ENCODE results near the gene CREB3L2.
"Not testable (repeated sequence)": the region's sequence is repeated elsewhere in the genome, so short reads cannot be mapped to it uniquely, and the experiment has no call there.

CREB3L2 gene, protein sequence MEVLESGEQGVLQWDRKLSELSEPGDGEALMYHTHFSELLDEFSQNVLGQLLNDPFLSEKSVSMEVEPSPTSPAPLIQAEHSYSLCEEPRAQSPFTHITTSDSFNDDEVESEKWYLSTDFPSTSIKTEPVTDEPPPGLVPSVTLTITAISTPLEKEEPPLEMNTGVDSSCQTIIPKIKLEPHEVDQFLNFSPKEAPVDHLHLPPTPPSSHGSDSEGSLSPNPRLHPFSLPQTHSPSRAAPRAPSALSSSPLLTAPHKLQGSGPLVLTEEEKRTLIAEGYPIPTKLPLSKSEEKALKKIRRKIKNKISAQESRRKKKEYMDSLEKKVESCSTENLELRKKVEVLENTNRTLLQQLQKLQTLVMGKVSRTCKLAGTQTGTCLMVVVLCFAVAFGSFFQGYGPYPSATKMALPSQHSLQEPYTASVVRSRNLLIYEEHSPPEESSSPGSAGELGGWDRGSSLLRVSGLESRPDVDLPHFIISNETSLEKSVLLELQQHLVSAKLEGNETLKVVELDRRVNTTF

GRCh38 chr7:138001529-138002095 lies at the start of gene CREB3L2:
CREB3L2 (minus strand) TSS chr7:138002086; CDS start chr7:138001705, 381 bp downstream.
- no peak for DNase-seq

DNA sequence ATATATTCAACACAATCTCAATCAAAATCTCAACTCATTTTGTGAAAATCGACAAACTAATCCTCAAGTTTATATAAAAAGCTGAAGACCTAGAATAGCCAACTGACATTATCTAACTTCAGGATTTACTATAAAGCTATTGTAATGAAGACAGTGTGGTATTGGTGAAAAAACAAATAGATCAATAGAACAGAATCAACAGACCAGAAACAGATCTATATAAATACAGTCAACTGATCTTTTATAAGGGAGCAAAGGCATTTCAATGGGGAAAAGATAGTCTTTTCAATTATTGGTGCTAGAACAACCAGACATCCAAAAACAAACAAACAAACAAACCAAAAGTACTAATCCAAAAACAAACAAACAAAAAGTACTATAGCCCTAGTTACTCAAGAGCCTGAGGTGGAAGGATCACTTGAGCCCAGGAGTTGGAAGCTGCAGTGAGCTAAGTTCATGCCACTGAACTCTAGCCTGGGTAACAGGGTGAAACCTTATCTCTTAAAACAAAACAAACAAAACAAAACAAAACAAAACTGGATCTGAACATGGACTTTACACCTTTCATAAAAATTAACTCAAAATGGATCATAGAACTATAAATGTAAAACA lies 47.7 kb upstream of the CREB3L2 start:
- no peak for DNase-seq

GRCh38 chr7:138047907-138048306 lies 46.0 kb upstream of the CREB3L2 start:
- DNase-seq, result no peak

GRCh38 chr7:138044897-138045296 lies 43.0 kb upstream of the CREB3L2 start:
- no peak for DNase-seq

- not testable (repeated sequence) for DNase-seq
These were observed 38.2 kb upstream of the CREB3L2 start for GRCh38 chr7:138040063-138040462.

GRCh38 chr7:138036135-138036534 lies 34.2 kb upstream of the CREB3L2 start:
- no peak for DNase-seq

DNA sequence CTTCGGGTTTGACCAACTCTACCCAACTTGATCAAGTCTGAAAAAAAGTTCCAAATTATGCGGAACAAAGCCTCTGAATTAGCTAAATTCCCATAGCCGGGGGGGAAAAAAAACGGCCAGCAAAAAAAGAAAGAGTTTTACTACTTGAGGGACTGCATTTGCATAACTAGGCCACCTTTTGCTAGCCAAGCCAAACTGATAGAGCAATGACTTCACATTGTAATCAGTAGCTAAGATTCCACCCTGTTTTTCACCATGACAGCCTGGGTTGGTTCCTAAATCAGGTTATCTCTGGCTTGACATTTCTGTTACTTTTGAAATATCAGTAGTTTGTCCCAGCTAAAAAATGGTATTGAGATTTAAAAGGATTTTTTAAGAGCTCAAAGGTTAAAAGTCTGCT lies 31.4 kb upstream of the CREB3L2 start:
- DNase-seq, result no peak

DNA sequence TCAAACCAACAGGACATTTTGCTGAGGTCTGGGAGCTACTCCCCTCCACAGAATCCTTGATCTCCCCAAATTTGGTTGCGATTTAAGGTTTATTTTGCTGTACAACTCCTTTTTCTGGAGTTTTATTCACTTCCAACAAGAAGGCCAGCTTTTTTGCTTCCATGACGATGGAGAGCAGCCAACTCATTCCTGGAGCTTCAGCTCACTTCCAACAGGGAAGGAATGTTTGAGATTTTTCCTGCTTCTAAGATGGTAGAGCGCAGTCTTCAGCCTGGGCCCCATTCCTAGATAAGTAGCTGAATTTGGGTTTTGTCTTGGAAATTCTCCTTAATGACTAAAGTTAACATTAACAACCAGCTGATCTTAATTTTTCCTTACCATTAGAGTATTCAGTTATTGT lies 30.9 kb upstream of the CREB3L2 start:
- no peak for DNase-seq

DNA sequence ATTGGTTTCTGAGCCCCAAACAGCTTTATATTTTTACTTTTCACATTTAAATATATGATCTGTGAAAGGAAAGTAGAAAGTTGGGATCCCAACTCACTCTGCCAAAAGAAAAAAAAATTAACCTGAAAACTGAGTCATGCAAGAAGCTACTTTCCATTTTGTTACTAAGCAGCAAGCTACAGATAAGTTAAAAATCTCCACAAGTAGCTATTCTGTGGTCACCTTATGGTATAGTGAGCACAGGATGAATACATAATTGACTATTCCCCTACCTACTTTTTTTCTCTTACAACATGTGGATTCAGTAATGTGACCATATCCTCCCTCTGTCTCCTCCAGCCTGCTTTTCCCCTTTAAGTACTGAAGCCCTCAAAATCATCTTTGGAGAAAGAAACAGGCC lies 30.3 kb upstream of the CREB3L2 start:
- DNase-seq, result no peak

DNA sequence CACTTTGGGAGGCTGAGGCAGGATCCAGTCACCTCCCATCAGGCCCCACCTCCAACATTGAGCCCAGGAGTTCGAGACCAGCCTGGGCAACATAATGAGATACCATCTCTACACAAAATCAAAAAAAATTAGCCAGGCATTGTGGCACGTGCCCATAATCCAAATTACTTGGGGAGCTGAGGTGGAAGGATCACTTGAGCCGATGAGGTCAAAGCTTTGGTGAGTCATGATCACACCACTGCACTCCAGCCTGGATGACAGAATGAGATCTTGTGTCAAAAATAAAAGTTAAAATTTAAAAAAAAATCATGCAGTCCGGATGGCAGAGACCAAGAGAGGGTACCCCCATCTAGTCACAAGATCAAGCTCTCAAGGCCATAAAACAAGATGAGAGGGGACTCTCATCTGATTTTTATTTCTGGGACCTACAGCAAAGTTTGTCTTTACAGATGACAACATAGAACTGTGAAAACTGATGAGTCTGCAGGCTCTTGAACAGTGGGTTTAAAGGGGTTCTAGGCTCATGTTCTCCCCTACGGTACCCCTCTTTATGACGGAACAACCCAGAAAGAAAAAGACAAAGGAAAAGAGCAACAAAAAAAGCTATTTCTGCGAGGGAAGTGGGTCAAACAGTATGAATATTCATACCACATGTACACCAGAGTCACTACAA lies 28.9 kb upstream of the CREB3L2 start:
- DNase-seq, result no peak

GRCh38 chr7:138029941-138030340 lies 28.1 kb upstream of the CREB3L2 start:
- no peak for DNase-seq

DNA sequence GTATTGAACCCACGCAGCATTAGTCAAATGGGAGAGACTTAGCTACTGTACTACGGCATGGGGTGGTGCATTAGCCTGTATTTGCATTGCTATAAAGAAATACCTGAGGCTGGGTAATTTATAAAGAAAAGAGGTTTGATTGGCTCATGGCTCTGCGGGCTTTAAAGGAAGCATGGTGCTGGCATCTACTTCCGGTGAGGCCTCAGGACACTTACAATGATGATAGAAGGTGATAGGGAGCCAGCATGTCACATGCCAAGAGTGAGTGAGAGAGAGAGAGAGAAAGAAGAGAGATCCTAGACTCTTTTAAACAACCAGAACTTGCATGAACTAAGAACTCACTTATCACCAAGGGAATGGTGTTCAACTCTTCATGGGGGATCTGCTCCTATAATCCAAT lies 27.2 kb upstream of the CREB3L2 start:
- DNase-seq, result no peak

DNA sequence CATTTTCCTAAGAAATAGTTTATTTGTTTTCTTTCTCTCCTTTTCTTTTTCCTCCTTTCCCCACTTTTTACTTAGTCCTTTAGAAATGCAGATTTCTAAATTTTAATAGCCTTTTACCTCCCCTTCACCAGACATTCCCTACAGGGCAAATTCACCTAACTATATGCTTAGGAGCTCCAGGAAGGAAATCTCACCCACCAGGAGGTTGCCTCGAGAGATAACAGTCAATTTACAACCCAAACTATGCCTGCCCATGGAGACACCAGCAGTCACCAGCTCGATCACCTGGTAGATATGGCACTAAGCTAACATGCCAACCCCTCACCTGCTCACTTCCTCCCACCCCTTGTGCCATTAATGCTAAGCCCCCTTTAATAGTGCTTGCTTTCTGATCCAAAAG lies 25.2 kb upstream of the CREB3L2 start:
- no peak for DNase-seq

- no peak for DNase-seq
These were observed 23.6 kb upstream of the CREB3L2 start for GRCh38 chr7:138025215-138026186.

DNA sequence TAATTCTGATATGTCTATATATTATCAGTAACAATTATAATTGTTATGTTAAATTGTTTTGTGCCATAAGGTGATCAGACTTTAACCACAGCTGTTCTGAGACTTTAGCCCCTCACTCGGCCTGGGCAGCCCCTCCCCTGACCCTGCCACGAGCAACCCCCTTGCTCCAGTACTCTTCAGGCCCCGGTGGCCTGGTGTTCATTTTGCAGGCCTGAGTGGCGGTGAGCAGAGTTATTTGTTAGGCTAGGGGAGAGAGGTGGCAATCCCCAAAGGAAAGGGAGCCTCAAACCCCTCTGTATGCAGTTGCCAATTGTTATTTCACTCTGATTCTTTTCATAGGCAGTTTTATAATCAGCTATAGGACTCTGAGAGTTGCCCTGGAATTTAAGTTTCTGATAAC lies 22.9 kb upstream of the CREB3L2 start:
- DNase-seq, result no peak

DNA sequence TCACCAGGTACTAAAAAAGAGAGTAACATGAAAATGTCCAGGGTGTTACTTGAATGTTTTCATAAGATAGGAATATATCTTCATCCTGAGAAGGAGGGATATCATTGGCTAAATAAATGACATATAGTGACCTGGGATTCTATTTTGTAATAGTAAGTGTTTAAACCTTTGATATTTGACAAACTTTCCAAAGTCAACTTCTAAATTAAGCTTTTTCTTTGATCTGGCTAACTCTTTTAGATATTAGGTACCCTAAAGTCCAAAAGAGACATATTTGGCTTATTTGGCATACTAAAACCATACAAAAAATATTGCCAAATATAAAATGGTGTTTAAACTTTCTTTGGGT lies 22.4 kb upstream of the CREB3L2 start:
- DNase-seq, result no peak

- DNase-seq, result no peak
These were observed 21.9 kb upstream of the CREB3L2 start for GRCh38 chr7:138023618-138024342.

DNA sequence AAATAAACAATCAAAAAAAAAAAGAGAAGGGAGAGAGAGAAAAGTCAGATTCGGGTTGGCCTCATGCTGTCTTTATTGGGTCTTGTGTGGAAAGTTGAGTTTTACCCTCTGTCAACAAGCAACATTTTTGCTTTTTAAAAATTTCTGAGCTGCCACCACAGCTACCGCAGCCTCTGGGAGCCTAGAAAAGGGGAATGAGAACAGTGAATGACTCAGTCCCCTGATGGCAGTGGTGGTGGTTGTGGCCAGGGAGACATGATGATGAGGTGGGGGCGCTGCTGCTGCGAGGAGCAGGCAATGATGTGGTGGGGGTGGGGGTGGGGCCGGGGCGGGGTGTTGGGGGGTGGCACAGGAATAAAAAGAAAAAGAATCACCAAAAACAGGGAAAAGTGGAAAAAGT lies 20.0 kb upstream of the CREB3L2 start:
- no peak for DNase-seq

DNA sequence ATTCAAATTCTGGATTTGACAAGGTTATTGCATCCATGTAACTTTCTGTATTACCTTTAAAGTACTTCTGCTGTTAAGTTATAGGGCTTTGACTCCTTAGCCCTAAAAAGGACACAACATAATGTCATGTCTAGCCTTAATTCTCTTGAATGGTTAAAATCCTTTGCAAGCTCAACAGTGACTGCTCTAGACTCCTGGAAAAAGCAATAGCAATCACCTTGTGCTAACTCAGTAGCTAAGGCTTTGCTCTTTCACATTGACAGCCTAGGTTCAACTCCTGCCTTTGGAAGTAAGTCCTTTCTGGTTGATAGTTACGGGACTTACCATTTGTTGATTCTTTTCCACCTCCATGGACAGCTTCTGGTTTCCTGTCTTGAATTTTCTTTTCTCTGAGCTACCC lies 16.1 kb upstream of the CREB3L2 start:
- no peak for DNase-seq

- DNase-seq, result no peak
These were observed 13.2 kb upstream of the CREB3L2 start for GRCh38 chr7:138015096-138015495.

DNA sequence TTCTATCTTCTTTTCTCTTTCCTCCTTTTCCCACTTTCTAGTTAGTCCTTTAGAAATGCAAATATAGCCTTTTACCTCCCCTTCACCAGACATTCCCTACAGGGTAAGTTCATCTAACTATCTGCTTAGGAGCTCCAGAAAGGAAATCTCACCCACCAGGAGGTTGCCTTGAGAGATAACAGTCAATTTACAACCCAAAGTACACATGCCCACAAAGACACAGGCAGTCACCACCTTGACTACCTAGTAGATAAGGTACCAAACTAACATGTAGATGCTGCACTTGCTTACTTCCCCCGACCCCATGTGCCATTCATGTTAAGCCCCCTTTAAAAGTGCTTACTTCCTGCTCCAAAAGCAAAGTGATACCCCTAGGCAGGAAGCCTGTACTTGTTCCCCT lies 12.8 kb upstream of the CREB3L2 start:
- no peak for DNase-seq

GRCh38 chr7:138014201-138014600 lies 12.3 kb upstream of the CREB3L2 start:
- DNase-seq, result not testable (repeated sequence)

Measured in KG1 (cell line).